Hepatocyte (in vitro differentiated cells): ENCODE measurements around the gene SKIL.

Experiments used
- CTCF ChIP-seq: fragments of 200-600 bp; sonication (generic); IDR thresholded peaks from 2 replicates; pipeline ENCODE4 v1.5.1; 2016; ENCODE audit warnings: antibody characterized with exemption, mild to moderate bottlenecking; ENCODE audit not compliant: poor library complexity
- EZH2 ChIP-seq: fragments of 200-600 bp; sonication (generic); IDR thresholded peaks from 2 replicates; pipeline ENCODE4 v1.6.1; 2016; ENCODE audit warnings: antibody characterized with exemption, mild to moderate bottlenecking, borderline replicate concordance

- TF ChIP-seq CTCF (no peak), EZH2 (no peak)
Measured at GRCh38 chr3:170383567-170383966, 26.1 kb downstream of the SKIL start.
